GDM1 (cell line): ENCODE measurements around the gene WAC.
"Not testable (repeated sequence)": the region's sequence is repeated elsewhere in the genome, so short reads cannot be mapped to it uniquely, and the experiment has no call there.

ENCODE experiments used
- DNase-seq: peaks from one replicate; lab custom pipeline; 2025; lab: John Stamatoyannopoulos, UW

Gene WAC

GRCh38 chr10:28609636-28610035 is 76.7 kb downstream of the WAC start:
- not testable (repeated sequence) for DNase-seq

GRCh38 chr10:28612877-28613276 is 80.0 kb downstream of the WAC start:
- no peak for DNase-seq

GRCh38 chr10:28616514-28616913 is 83.6 kb downstream of the WAC start:
- no peak for DNase-seq

GRCh38 chr10:28619455-28619854 is 86.5 kb downstream of the WAC start:
- no peak for DNase-seq

- no peak for DNase-seq
Observed at GRCh38 chr10:28620251-28620650, 87.3 kb downstream of the WAC start.

- DNase-seq = no peak
Observed at GRCh38 chr10:28623483-28623882, 90.6 kb downstream of the WAC start.

- DNase-seq = no peak
Observed at GRCh38 chr10:28624351-28624750, 91.4 kb downstream of the WAC start.

- DNase-seq = no peak
Observed at GRCh38 chr10:28627102-28627501, 94.2 kb downstream of the WAC start.

GRCh38 chr10:28628184-28628893 is 95.4 kb downstream of the WAC start:
- DNase-seq = peak; percentile 35

GRCh38 chr10:28631896-28632583 is 99.1 kb downstream of the WAC start:
- no peak for DNase-seq

- no peak for DNase-seq
Observed at GRCh38 chr10:28632584-28632945, 99.6 kb downstream of the WAC start.

- DNase-seq = no peak
Observed at GRCh38 chr10:28633750-28634149, 100.8 kb downstream of the WAC start.

GRCh38 chr10:28637346-28637745 is 104.4 kb downstream of the WAC start:
- DNase-seq = no peak

- DNase-seq = no peak
Observed at GRCh38 chr10:28638392-28638791, 105.5 kb downstream of the WAC start.

- no peak for DNase-seq
Observed at GRCh38 chr10:28640551-28640950, 107.6 kb downstream of the WAC start.

GRCh38 chr10:28644647-28645046 is 111.7 kb downstream of the WAC start:
- no peak for DNase-seq

GRCh38 chr10:28652106-28652505 is 119.2 kb downstream of the WAC start:
- no peak for DNase-seq

GRCh38 chr10:28652703-28653102 is 119.8 kb downstream of the WAC start:
- no peak for DNase-seq

- not testable (repeated sequence) for DNase-seq
Observed at GRCh38 chr10:28658824-28659223, 125.9 kb downstream of the WAC start.

- no peak for DNase-seq
Observed at GRCh38 chr10:28661035-28661434, 128.1 kb downstream of the WAC start.

GRCh38 chr10:28663576-28664368 is 130.9 kb downstream of the WAC start:
- peak; percentile 66 for DNase-seq

- no peak for DNase-seq
Observed at GRCh38 chr10:28664369-28664740, 131.4 kb downstream of the WAC start.
